GM19351 (cell line): ENCODE measurements around the gene KDM4F.
"Not testable (repeated sequence)": the region's sequence is repeated elsewhere in the genome, so short reads cannot be mapped to it uniquely, and the experiment has no call there.

Experiments
- ATAC-seq: cut with Tn5 transposase; IDR thresholded peaks from one replicate; pipeline ENCODE4 v1.9.1; 2021; ENCODE audit warnings: mild to moderate bottlenecking, moderate library complexity; ENCODE audit not compliant: unreplicated experiment

The KDM4F gene

GRCh38 chr11:95049122-95049521, at the start of gene KDM4F:
KDM4F (plus strand) TSS chr11:95049422.
- ATAC-seq = not testable (repeated sequence)

- ATAC-seq = no peak
These were observed 45.5 kb upstream of the KDM4F start for GRCh38 chr11:95003716-95004115.

DNA sequence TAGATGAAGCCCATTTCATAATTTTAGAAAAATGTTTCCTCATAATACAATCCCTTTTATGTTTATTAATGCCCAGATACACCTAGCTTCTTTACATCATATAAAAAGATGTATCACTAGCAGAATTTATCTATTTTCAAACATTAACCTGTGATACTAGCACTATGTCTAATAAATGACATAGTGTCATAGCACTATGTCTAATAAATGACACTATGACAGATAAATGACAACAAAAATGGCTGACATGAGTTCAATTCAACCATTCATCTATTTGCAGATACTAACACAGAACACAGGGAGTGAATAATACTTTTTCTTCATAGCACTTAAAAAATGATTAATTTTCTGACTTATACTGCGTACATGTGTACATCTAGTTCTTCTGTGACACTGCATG, 43.6 kb upstream of the KDM4F start:
- ATAC-seq = no peak

GRCh38 chr11:95011376-95011775, 37.8 kb upstream of the KDM4F start:
- ATAC-seq = no peak

DNA sequence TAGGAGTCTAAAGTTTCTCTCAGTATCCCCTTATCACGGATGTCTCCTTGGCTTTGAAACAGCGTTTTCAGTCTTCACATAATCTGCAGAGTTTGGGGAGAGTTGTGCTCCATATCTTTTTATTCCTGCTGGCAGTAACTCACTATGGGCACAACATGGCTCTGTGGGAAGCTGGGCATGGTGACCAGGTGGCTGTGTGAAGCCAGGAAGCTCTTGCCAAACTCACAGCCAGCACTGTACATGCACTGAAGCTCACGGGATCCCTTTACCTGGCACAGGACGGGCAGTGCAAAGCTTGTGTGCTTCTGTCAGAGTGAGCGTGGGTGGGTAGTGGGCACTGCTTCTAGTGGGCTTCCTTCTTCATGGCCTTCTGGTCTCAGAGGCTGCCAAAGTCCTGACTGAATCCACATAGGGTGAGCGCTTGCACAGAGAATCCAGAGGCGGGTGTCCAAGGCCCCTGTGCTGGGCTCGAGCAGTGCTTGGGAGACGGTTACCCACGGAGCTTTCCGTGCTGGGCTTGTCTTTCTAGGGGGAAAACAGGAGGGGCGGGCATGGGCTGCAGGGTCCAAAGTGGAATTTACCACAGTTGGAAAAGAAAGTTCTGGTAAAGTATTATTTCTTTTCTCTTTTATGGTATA, 34.9 kb upstream of the KDM4F start:
- no peak for ATAC-seq

GRCh38 chr11:95016139-95016538, 33.1 kb upstream of the KDM4F start:
- no peak for ATAC-seq

DNA sequence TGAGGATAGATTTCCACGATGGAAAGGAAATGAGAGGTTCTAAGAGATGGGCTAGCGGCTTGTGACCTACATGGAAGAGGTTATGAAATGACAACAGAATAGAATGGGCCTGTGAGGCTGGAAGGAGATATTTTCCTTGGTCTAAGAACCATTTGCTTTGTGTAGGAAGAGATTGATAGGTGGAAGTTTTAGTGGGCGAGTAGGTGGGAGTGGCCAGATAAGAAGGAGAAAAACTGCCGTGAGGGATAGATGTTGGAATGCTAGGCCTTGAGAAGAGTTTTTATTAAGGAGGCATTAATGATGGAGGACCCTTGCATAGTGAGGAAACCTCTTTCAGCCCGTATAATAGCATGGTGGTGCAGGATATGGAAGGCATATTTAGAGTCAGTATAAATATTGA, 27.8 kb upstream of the KDM4F start:
- not testable (repeated sequence) for ATAC-seq

- no peak for ATAC-seq
These were observed 24.3 kb upstream of the KDM4F start, which contains the start of gene KDM4E for GRCh38 chr11:95024958-95025357. KDM4E (plus strand) TSS chr11:95025258; CDS start chr11:95025558, 300 bp downstream.

DNA sequence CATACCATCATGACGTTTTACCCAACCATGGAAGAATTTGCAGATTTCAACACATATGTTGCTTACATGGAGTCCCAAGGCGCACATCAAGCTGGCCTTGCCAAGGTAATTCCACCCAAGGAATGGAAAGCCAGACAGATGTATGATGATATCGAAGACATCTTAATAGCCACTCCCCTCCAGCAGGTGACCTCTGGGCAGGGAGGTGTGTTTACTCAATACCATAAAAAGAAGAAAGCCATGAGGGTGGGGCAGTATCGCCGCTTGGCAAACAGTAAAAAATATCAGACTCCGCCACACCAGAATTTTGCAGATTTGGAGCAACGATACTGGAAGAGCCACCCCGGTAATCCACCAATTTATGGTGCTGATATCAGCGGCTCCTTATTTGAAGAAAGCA, 23.6 kb upstream of the KDM4F start:
- not testable (repeated sequence) for ATAC-seq

GRCh38 chr11:95028357-95028756, 20.9 kb upstream of the KDM4F start:
- ATAC-seq = no peak

GRCh38 chr11:95033051-95033450, 16.2 kb upstream of the KDM4F start:
- ATAC-seq = no peak

GRCh38 chr11:95035316-95035715, 13.9 kb upstream of the KDM4F start:
- ATAC-seq = no peak

GRCh38 chr11:95037356-95038035, 11.7 kb upstream of the KDM4F start:
- not testable (repeated sequence) for ATAC-seq

DNA sequence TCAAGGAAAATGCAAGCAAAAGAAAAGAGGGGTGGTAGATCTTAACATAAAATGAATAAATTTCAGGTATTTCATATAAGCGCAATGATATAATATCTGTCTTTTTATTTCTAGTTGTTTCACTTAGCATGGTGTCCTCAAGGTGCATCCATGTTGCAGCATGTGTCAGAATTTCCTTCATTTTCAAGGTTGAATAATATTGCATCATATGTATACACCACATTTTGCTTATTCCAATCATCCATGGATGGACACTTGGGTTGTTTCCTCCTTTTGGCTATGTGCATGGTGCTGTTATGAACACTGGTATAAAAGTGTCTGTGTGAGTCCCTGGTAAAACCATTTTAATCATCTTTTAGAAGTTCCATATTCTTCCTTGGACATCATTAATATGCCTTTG, 7.0 kb upstream of the KDM4F start:
- ATAC-seq = no peak

DNA sequence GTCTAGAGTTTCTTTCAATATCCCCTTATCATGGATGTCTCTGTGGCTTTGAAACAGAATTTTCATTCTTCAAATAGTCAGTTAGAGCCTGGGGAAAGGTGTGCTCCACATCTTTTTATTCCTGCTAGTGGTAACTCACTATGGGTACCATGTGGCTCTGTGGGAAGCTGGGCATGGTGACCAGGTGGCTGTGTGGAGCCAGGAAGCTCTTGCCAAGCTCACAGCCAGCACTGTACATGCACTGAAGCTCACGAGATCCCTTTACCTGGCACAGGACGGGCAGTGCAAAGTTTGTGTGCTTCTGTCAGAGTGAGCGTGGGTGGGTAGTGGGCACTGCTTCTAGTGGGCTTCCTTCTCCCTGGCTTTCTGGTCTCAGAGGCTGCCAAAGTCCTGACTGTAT, 6.3 kb upstream of the KDM4F start:
- ATAC-seq = no peak

DNA sequence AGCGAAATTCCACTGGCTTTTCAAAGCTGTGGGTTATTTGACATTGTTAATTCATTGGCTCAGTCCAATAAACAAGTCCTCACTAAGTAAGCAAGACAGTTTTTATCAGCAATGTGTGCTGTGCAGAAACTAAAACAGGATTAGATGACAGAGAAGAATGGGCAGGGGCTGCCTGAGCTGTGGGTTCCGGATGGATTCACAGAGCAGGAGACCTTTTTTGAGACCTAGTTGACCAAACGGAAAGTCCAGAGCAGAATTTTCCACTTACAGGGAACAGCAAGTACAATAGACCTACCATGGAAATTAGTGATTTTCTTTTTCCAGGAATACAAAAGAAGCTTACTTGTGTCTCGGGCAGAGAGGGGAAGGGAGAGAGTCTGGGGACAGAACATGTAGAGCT, 5.2 kb upstream of the KDM4F start:
- no peak for ATAC-seq

DNA sequence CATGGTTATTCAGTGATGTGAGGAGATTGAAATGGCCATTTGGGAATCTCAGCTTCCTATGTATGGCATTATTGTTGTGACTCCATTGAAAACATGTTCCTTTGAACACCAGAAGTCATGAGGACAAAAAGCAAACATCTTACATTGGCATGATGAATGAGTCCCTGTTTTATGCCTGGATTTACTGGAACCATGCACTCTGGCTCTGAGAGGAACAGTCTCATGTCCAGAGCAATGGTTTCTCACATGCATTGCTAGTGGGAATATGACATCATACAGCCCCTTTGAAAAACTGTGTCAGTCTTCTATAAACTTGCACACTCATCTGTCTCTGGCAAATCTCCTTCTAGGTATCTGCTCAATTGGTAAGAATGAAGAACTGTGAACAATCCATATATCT, 3.4 kb upstream of the KDM4F start:
- ATAC-seq = no peak

DNA sequence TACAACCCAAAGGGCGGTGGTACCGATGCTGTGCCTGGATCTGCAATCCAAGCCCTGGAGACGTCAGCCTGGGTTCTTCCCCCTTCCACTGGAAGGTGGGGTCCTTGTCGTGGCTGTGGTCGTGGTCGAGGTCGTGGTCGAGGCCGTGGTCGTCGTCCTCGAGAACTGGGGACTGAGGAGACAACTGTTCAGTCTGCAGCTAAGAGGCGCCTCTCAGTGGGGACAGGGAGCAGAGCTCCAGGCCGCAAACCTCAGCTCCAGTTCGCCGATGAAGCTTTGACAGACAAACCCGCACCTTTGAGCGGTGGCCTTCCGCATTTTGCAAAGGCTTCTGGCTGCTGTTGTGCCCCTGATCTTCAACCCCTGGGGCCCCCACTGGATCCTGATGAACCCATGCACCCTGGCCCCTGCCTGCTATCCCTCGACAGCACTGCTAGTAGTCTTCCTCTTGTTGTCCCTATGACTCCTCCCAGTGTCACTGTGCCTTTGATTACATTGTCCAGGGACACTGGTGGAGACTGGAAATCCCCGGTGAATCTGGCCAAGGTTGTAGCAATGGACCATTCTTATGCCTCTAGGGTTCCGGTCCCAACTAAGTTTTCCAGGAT, 1.5 kb downstream of the KDM4F start:
- ATAC-seq = no peak

- no peak for ATAC-seq
These were observed 5.1 kb downstream of the KDM4F start for GRCh38 chr11:95054356-95054755.

DNA sequence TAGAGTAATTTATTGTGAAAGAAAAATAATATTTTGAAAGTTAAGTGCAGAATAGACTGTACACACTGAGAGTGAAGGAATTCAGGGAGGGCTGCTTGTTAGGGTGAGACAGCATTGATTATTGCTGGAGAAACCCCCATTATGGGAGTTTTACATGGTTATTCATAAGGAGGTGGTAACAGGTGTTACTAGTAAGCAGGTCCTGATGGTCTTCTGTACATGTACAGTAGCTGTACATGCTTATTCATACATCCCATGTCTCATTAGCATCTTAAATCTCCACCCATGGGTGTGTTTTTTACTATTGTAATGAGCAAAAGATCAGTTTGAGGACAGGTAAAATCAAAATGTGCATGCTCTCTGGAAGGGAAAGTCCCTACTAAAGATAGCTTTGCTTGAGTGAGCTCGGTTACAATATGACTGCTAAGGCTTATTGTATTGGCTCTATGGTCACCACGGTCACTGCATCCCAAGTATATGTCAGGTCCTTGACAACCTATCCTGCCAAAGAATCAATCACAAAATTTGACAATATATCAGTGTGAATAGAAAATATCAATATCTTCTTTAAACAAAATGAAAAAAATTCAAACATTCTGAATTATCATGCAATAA, 6.2 kb downstream of the KDM4F start:
- peak; percentile 98 for ATAC-seq

- ATAC-seq = no peak
These were observed 8.7 kb downstream of the KDM4F start for GRCh38 chr11:95057959-95058358.

GRCh38 chr11:95058621-95059020, 9.4 kb downstream of the KDM4F start:
- ATAC-seq = no peak
